HG03097 (cell line): Measurements from ENCODE around the gene SMURF1.
"Not testable (repeated sequence)": the region's sequence is repeated elsewhere in the genome, so short reads cannot be mapped to it uniquely, and the experiment has no call there.

Experiments used
- ATAC-seq: cut with Tn5 transposase; IDR thresholded peaks from one replicate; pipeline ENCODE4 v1.9.1; 2021; ENCODE audit not compliant: unreplicated experiment, low FRiP score

SMURF1 gene

DNA sequence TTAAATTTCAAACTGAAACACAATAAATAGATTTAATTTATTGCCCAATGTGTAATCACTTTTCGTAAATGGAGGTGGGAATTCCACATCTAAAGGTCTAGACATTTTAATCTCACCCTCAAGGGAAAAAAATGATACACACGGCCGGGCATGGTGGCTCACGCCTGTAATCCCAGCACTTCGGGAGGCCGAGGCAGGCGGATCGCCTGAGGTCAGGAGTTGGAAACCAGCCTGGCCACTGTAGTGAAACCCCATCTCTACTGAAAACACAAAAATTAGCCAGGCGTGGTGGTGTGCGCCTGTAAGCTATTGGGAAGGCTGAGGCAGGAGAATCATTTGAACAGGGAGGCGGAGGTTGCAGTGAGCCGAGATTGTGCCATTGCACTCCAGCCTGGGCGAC is 42.4 kb downstream of the SMURF1 start:
- ATAC-seq, result not testable (repeated sequence)

DNA sequence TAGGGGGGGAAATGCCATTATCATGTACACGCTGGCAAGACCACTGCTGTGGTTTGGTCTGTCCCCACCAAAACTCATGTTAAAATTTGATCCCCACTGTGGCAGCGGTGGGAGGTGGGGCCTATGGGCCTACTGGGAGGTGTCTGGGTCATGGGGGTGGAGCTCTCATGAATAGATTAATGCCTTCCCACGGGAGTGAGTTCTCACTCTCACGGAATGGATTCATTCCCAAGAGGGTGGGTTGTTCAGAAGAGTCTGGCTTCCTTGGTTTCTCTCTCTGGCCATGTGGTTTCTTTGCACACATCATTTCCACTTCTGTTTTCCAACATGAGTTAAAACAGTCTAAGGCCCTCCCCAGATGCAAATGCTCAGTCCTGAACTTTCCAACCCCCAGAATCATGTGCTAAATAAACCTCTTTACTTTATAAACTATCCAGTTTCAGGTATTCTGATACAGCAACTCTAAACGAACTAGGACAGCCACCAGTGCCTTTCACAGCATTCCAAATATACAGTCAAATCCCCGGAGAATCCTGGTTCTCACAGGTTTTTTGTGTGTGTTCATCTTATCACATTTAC is 44.3 kb downstream of the SMURF1 start:
- no peak for ATAC-seq

DNA sequence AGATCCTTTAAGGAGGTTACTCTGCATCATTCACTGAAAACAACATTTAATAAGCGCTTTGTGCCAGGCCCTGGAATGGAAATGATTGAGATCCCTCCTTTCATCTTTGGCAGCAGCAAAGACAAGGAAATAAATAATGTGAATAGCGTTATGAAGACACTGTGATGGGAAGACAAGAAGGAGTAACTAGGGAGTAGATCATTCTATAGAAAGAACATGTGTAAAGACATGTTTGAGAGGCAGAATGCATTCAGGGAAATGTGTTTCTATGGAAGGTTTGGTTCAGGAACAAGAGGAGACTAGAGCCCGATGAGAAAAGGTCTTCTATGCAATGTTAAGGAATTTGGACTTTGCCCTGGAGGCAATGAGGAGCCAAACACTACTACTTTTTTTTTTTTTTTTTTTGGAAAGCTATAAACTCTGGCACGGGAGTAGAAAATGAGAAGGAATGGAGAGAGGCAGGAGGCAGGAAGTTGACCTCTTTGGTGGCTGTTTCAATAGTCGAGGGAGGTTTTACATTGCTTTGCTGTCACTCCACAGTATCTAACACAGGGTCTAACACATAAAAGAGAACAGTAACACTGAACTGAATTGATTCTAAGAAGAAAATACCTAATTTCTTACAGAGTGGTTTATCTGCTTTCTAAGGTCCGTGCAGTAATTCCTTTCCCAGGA is 44.9 kb downstream of the SMURF1 start:
- ATAC-seq, result no peak

DNA sequence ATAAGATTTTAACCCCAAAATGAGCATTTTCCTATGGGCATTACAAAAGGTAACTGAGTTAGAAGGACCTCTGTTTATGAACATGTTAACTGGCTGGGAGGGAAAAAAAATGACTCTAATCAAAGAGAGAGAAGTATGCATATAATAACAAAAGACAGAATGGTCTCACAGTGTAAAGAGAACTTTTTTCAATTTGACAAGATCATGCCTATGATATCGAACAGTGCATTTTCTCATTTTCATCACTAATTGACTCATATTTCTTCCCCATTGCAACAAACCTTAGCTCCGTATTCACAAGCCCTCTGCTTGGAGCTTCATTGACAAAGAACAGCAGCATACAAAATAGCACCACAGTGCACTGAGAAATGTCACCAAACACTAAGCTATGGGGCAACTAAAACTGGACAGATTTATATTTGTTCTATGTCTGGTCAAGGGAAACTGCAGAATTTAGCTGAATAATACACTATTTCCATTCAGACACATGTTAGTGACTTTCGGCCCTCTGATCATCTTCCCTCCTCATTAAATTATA is 45.6 kb downstream of the SMURF1 start:
- ATAC-seq, result no peak

DNA sequence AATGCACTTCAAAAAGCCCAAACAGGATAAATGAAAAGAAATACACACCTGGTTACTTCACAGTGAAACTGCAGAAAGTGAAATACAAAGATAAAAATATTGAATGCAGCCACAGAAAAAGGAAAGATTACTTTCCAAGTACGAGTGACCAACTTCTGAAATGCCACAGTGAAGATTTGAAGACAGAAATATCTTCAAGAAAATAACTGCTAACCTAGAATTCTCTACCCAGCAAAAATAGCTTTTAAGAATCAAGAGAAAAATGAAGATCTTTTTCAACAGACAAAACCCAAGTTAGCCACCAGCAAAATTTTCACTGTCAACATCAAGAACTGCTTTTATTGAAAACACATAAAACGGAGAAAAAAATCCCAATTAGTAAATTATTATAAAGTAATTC is 46.2 kb downstream of the SMURF1 start:
- no peak for ATAC-seq

DNA sequence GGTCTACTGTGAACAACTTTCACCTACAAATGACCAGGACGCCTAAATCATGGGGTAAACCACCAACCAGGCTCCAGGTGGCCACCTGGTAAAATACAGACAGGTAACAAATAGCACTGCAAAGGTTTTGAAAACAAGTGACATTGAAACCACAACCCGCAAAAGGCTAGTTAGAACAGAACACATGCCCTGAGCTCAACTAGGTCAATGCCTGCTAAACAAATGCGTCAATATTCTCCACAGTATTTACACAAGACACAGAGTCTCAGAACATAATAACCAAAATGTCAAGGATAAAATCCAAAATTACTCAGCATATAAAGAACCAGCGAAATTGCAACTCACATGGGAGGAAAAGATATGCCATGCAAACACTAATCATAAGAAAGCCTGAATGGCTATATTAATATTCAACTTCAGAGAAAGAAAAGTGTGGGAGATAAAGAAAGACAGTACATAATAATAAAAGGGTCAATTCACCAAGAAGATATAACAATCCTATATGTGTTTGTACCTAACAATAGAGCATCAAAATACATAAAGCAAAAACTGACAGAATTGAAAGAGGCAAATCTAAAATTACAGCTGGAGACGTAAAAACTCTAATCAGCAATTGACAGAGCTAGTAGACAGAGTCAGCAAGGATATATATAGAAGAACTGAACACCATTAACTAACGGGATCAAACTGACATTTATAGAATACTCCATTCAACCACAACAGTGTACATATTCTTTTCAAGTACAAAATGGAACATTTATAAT is 47.6 kb downstream of the SMURF1 start:
- no peak for ATAC-seq

DNA sequence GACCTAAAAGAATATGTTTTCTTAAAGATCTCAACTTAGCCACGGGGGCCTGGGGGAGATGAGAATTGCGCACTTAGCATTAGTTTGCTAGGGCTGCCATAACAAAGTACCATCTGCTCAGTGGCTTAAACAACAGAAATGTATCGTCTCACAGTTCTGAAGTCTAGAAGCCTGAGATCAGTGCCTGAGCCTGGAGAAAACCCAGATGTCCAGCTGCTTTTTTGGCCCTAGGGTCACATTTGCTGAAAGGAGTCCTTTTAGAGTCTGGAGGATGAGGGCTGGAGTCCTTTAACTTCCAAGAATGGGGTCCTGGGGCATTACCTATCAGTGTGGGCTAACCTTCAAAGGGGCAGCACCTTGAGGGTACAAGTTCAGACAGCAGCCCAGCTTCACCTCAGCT is 48.2 kb downstream of the SMURF1 start:
- no peak for ATAC-seq

DNA sequence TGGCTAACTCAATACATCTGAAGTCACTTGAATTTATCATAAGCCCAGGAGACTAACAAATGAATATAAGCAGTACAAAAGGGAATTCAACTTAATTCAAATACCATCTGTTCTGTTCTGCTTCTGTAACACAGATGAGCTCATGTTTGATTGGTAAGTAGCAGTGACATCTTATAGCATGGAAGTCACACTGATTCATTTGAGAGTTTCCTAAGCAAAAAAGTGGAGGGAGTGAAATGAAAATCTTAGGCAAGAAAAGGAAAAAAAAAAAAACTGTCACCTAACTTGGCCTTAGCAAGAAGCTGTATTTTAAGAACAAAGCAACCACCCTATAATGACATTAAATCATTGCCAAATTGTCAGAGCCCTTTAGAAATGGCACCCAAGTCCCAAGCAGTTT is 49.5 kb downstream of the SMURF1 start:
- ATAC-seq, result no peak

DNA sequence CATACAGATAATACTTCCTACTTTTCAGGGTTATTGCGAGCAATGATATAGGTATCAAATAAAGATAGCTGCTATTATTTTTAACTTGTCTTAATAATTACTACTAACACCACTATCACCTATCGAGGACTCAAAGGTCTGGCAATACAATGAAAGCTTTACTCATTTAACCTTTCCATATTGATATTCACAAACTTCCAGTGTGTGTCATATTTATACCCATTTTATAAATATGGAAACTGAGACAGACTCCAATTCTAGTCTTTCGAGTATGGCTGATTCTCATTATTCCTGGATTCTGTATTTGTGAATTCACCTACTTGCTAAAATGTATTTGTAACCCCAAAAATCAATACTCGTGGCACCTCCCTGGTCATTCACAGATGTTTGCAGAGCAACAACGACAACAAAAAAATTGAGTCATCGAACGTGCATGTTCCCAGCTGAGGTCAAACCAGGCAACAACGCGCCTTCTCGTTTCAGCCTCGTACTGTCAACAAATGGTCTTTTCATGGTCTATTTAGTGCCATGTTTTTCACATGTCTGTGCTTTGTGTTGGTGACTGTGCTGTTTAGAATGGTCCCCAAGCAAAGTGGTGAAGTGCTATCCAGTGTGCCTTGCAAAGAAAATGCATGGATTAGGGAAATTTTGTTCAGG is 51.7 kb downstream of the SMURF1 start:
- ATAC-seq, result no peak

DNA sequence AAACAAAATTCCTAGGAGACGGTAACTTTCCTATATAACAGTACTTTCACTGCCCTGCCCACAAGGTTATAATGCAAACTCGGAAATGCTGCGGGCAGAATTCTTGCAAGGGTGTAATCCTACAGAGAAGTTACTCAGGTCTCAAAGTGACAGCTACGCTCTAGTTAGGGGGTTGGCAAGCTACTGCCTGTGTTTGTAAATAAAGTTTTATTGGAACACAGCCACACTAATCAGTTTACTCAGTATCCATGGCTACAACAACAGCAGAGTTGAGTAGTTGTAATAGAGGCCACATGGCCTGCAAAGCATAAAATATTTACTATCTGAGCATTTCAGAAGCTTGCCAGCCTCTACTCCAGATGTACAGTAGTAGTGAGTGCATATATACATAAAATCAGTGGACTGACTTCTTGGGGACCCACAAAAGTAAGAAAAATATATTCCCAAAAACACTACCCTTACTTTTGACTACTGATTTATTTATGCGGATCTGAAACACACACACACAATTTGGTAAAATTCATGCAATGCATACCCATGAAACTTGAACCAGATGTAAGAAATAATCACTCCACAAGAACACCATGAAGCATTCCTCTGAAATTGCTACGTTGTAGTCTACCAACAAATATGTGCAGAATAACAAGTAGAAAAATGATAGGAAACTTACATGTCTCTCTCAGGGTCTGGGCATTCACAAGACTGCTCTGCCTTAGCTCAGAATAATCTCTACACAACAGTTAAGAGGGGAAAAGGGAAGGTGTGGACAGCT is 53.0 kb downstream of the SMURF1 start:
- no peak for ATAC-seq

DNA sequence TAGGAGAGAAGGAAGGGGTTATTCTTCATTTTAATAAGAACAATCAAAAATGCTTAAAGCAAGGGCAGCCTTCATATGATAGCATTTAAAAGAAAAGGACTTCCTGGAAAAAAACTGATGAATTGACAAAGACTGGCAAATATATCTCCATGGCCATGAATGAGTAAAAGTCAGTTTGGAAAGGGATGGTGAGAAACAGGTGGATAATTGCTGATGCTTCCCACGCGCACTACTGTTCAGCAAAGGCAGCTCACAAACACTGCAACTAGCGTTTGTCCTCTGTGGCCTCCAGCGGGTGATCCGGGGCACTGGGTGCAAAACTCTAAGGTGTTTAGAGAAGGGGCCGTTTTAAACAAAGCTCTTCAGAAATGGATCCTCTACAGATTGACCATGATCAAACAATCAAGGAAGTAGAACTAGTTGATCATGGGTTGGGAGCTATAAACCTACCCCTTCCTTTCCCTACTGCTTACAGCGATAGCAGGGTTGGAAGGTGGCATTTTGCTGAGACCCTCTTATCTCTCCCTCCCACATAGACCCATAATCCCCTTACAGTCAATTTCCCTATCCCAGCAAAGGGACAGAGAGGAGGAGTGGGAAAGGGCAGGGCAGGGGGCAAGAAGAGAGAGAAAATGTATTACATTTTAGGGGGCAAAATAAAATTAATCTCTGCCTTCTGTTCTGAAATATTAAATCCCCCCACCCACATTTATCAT is 53.8 kb downstream of the SMURF1 start:
- no peak for ATAC-seq

DNA sequence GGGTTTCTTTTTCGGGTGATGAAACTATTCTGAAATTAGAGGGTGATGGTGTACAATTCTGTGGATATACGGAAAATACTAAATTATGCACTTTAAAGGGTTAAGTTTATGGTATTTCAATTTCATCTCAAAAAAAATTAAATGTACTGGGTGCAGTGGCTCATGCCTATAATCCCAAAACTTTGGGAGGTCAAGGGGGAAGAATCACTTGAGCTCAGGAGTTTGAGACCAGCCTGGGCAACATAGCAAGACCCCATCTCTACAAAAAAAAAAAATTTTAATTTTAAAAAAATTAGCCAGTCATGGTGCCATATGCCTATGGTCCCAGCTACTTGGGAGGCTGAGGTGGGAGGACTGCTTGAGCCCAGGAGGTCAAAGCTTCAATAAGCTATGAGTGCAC is 57.0 kb downstream of the SMURF1 start:
- ATAC-seq, result no peak

DNA sequence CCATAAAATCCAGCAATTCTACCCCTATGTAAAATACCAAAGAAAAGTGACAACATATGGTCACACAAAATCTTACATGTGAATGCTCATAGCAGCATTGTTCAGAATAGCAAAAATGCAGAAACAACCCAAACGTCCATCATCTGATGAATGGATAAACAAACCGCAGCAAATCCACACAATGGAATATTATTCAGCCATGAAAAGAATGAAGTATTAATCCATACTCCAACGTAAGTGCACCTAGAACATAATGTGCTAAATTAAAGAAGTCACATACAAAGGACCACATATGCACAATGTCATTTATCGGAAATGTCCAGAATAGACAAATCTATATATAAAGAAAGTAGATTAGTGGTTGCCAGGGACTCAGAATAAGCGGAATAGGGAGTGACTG is 57.4 kb downstream of the SMURF1 start:
- no peak for ATAC-seq

DNA sequence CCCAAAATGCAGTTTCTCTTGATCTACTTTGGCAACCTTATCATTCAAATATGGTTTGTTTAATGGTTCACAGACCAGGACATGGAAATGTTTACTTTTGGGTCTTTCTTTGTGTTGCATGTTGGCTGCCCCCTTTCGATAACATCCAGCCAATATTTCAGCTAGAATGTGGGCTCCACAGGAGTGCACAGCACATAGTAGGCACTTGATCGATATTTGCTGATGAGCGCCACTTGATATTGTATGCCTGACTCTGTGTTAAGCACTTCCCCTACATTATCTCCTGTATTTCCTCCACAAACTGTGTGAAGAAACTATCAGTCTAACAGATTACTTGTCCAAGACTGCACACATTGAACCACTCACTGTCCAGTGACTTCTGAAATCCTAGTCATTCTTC is 60.2 kb downstream of the SMURF1 start:
- no peak for ATAC-seq

DNA sequence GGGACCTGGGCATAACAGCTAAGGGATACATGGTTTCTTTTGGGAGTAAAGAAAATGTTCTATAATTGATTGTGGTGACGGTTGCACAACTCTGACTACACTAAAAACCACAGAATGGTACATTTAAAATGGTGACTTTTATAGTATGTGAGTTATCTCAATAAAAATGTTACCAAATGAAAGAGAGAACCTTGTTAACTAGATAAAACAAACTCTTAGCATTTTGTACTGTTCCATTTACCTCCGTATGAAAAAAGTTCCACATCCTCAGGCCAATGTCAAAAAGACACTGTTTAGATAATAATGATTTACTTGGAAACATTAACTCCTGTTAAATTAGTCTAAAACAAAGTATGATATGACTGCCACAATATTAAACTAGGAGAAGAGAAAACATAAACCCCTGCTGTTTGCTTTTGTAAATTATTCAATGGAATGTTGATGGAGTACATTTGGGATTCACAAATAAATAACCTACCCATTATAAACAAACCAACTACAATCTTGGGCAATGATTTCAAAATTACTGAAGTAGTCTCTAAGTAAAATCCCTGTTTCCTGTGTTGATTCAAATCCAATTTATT is 60.7 kb downstream of the SMURF1 start:
- ATAC-seq, result no peak

DNA sequence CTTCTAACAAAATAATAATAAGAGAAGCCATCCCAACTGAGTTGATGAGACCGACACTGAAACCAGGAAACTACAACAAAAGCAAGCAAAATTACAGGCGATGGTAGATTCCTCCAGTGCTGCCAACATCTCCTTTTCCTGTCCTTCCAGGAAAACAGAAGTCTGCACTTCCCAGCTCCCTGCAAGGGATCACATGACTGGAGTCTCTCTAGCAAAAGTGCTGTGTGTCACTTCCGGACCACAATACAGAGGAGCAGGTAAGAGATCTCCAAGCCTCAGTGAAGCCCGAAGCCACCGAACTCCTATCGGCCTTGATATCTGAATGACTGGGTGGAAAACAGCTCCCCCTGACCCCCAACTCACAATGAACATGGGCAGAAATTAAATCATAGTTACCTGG is 63.2 kb downstream of the SMURF1 start:
- no peak for ATAC-seq

DNA sequence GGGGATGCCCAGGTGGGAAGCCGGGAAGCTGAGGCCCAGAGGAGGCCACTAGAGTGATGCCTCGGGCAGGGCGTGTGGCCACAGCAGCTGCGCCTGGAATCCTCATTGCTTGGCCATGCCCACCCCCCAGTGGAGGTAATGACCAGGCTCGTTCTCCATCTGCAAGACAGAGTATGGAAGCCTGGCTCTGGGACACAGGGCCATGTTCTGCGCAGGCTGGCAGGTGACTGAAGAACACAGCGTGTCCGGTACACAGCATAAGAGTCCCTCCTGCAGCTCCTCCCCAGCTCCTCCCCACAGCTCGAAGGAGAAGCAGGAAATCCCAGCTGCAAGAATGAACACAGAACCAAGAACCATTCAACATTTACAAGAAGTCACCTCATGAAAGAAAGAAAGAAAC is 64.8 kb downstream of the SMURF1 start:
- no peak for ATAC-seq

DNA sequence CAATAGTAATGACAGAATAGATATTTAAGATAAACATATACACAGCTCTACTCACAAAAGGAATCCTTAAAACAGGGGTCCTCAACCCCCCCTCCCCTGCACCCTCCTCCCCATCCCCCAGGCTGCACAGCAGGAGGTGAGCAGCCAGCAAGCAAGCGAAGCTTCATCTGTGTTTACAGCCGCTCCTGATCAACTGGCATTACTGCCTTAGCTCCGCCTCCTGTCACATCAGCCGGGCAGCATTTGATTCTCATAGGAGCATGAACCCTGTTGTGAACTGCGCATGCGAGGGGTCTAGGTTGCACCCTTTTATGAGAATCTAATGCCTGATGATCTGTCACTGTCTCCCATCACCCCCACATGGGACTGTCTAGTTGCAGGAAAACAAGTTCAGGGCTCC is 65.5 kb downstream of the SMURF1 start:
- no peak for ATAC-seq

DNA sequence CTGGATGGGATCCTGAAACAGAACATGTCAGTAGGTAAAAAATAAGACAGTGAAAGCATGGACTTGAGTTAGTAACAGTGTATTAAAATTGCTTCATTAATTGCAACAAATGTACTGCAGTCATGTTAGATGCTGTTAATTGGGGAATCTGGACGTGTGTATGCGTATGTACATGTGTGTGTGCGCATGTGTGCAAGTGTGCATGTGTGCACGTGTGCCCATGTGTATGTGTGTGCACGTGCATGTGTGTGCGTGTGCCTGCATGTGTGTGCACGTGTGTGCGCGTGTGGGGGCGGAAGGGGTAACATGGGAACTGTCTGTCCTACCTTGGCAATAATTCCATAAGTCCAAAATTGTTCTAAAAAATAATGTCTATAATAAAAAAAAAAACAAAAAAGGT is 67.3 kb downstream of the SMURF1 start:
- ATAC-seq, result no peak
